ENCODE data around the gene PIP5K1C. TPM values are rescaled to one million over a fixed set of nuclear protein-coding genes. Genes with fewer than 3 reads are reported as not detected.
A peak's percentile ranks its signal among the peaks of the same experiment; 100 is the strongest.

Gene PIP5K1C
- total and polyA plus RNA-seq, 9 of the 15 experiments (the other 6 are each of a cell fraction or from before 2014, with no cell fraction given) = 0.38 to 22.1 (median 4.1) TPM

- TF ChIP-seq, protein P1, sequence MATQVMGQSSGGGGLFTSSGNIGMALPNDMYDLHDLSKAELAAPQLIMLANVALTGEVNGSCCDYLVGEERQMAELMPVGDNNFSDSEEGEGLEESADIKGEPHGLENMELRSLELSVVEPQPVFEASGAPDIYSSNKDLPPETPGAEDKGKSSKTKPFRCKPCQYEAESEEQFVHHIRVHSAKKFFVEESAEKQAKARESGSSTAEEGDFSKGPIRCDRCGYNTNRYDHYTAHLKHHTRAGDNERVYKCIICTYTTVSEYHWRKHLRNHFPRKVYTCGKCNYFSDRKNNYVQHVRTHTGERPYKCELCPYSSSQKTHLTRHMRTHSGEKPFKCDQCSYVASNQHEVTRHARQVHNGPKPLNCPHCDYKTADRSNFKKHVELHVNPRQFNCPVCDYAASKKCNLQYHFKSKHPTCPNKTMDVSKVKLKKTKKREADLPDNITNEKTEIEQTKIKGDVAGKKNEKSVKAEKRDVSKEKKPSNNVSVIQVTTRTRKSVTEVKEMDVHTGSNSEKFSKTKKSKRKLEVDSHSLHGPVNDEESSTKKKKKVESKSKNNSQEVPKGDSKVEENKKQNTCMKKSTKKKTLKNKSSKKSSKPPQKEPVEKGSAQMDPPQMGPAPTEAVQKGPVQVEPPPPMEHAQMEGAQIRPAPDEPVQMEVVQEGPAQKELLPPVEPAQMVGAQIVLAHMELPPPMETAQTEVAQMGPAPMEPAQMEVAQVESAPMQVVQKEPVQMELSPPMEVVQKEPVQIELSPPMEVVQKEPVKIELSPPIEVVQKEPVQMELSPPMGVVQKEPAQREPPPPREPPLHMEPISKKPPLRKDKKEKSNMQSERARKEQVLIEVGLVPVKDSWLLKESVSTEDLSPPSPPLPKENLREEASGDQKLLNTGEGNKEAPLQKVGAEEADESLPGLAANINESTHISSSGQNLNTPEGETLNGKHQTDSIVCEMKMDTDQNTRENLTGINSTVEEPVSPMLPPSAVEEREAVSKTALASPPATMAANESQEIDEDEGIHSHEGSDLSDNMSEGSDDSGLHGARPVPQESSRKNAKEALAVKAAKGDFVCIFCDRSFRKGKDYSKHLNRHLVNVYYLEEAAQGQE (IDR thresholded peaks at IDR 0.05; ENCODE audit: borderline replicate concordance) = no peak
- TF ChIP-seq, protein P1 (CRISPR knock-in tag; IDR thresholded peaks at IDR 0.05; ENCODE audit: low read depth) = 0 out of 2 replicates have a peak, but pooled peaks have one; percentile 21
- TF ChIP-seq NCOA1 (IDR thresholded peaks at IDR 0.05; ENCODE audit: low read depth) (peak; percentile 55; the same call in 1 of the 2 replicates), TAF15 (IDR thresholded peaks at IDR 0.05; ENCODE audit: low read depth, low read length) (no peak), ZBTB7A (IDR thresholded peaks at IDR 0.05; ENCODE audit: borderline replicate concordance, control insufficient read depth, low read depth, low read length) (0 out of 2 replicates have a peak, but pooled peaks have one; percentile 44), BRCA1 (IDR thresholded peaks at IDR 0.05) (no peak), BRCA1 (CRISPR knock-in tag; IDR thresholded peaks at IDR 0.05) (no peak), HOXB6 (CRISPR knock-in tag; IDR thresholded peaks at IDR 0.05; ENCODE audit: borderline replicate concordance) (no peak), RBM17 (IDR thresholded peaks at IDR 0.05; ENCODE audit: borderline replicate concordance, low read depth, low read length) (no peak), ZNF23 (CRISPR knock-in tag; IDR thresholded peaks at IDR 0.05) (no peak), RBM39 (optimal IDR thresholded peaks at IDR 0.05; ENCODE audit: low read depth, low read length) (peak; percentile 45), ZNF140 (CRISPR knock-in tag; IDR thresholded peaks at IDR 0.05) (no peak), SP1 (CRISPR knock-in tag; IDR thresholded peaks at IDR 0.05) (no peak)
- TF ChIP-seq, protein P2, sequence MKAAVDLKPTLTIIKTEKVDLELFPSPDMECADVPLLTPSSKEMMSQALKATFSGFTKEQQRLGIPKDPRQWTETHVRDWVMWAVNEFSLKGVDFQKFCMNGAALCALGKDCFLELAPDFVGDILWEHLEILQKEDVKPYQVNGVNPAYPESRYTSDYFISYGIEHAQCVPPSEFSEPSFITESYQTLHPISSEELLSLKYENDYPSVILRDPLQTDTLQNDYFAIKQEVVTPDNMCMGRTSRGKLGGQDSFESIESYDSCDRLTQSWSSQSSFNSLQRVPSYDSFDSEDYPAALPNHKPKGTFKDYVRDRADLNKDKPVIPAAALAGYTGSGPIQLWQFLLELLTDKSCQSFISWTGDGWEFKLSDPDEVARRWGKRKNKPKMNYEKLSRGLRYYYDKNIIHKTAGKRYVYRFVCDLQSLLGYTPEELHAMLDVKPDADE (conservative IDR thresholded peaks at IDR 0.05; ENCODE audit: control insufficient read depth, low read depth, low read length) = 0 out of 2 replicates have a peak, but pooled peaks have one; percentile 10
- TF ChIP-seq, protein P3, sequence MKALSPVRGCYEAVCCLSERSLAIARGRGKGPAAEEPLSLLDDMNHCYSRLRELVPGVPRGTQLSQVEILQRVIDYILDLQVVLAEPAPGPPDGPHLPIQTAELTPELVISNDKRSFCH (CRISPR knock-in tag; IDR thresholded peaks at IDR 0.05) = no peak
- TF ChIP-seq, protein P3 (tag; IDR thresholded peaks at IDR 0.05) = peak; percentile 70; the same call in 1 of the 2 replicates
These were observed 92.1 kb downstream of the PIP5K1C start (continued) for GRCh38 chr19:3608079-3608641.
